Measurements from ENCODE around the gene HK1.
"Not testable (repeated sequence)": the region's sequence is repeated elsewhere in the genome, so short reads cannot be mapped to it uniquely, and the experiment has no call there.

HK1 gene

DNA sequence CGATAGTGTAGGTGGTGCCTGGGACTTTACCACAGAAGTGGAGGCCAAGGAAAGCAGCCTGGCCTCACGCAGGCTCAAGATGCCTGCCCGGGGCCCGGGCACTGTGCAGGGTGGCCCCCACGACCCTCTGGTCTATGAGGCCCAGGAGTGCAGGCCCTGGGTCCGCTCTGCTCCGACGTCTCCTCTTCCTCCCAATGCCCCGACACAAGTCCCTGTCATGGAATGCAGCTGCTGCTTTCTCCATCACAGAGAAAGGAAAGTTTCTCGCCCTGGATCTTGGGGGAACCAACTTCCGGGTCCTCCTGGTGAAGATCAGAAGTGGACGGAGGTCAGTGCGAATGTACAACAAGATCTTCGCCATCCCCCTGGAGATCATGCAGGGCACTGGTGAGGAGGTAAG is 28.3 kb upstream of the HK1 start:
- Histone ChIP-seq H3K79me2 (ENCODE audit: insufficient read depth, low read length) (no peaks in the 10 kb centered on the region), H4K20me1 (ENCODE audit: insufficient read depth, low read length) (no peaks in the 10 kb centered on the region), H3K27me3 (ENCODE audit: insufficient read depth, low read length, poor library complexity) (peaks cover 4% of the 10 kb centered on the region), H3K9me3 (ENCODE audit: insufficient read depth, low read length, severe bottlenecking) (no peaks in the 10 kb centered on the region), H3K4me1 (ENCODE audit: insufficient read depth, low read length) (no peaks in the 10 kb centered on the region), H3K4me3 (ENCODE audit: low read depth in 1 of 2, low read length in 2 of 2) (no peak overlapping the region), H2AFZ (ENCODE audit: low read depth, low read length) (no peak overlapping the region), H3K27ac (ENCODE audit: low read length) (no peak overlapping the region), H3K36me3 (ENCODE audit: insufficient read depth, low read length) (no peaks in the 10 kb centered on the region), H3K9ac (ENCODE audit: low read depth, low read length) (no peak overlapping the region), H3K4me2 (ENCODE audit: insufficient read depth, low read length) (no peak overlapping the region)
- TF ChIP-seq, protein P1, sequence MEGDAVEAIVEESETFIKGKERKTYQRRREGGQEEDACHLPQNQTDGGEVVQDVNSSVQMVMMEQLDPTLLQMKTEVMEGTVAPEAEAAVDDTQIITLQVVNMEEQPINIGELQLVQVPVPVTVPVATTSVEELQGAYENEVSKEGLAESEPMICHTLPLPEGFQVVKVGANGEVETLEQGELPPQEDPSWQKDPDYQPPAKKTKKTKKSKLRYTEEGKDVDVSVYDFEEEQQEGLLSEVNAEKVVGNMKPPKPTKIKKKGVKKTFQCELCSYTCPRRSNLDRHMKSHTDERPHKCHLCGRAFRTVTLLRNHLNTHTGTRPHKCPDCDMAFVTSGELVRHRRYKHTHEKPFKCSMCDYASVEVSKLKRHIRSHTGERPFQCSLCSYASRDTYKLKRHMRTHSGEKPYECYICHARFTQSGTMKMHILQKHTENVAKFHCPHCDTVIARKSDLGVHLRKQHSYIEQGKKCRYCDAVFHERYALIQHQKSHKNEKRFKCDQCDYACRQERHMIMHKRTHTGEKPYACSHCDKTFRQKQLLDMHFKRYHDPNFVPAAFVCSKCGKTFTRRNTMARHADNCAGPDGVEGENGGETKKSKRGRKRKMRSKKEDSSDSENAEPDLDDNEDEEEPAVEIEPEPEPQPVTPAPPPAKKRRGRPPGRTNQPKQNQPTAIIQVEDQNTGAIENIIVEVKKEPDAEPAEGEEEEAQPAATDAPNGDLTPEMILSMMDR (IDR thresholded peaks at IDR 0.05; ENCODE audit: borderline replicate concordance, extremely low read depth, low read length, poor library complexity, severe bottlenecking) = no peak
- no peak for TF ChIP-seq EZH2 (IDR thresholded peaks at IDR 0.05; ENCODE audit: borderline replicate concordance, low read depth, low read length, severe bottlenecking)
- ATAC-seq (ENCODE audit: insufficient read depth, low read depth) = no peak
- no peak for DNase-seq

- H3K36me3 ChIP-seq (ENCODE audit: insufficient read depth, low read length); H2AFZ ChIP-seq (ENCODE audit: low read depth, low read length); H3K27me3 ChIP-seq (ENCODE audit: insufficient read depth, low read length, poor library complexity); H3K9me3 ChIP-seq (ENCODE audit: insufficient read depth, low read length, severe bottlenecking); H3K27ac ChIP-seq (ENCODE audit: low read length); DNase-seq; ATAC-seq (ENCODE audit: insufficient read depth, low read depth); H4K20me1 ChIP-seq (ENCODE audit: insufficient read depth, low read length); H3K4me1 ChIP-seq (ENCODE audit: insufficient read depth, low read length); H3K9ac ChIP-seq (ENCODE audit: low read depth, low read length); H3K4me3 ChIP-seq (ENCODE audit: low read depth in 1 of 2, low read length in 2 of 2); H3K79me2 ChIP-seq (ENCODE audit: insufficient read depth, low read length); H3K4me2 ChIP-seq (ENCODE audit: insufficient read depth, low read length): not testable (repeated sequence)
Observed at GRCh38 chr10:69251417-69251816, 26.9 kb upstream of the HK1 start.

- Histone ChIP-seq H3K27me3 (ENCODE audit: insufficient read depth, low read length, poor library complexity) (peaks cover 7% of the 10 kb centered on the region), H3K9ac (ENCODE audit: low read depth, low read length) (no peak overlapping the region), H3K4me3 (ENCODE audit: low read depth in 1 of 2, low read length in 2 of 2) (no peak overlapping the region), H3K9me3 (ENCODE audit: insufficient read depth, low read length, severe bottlenecking) (no peaks in the 10 kb centered on the region), H3K27ac (ENCODE audit: low read length) (no peak overlapping the region), H2AFZ (ENCODE audit: low read depth, low read length) (no peak overlapping the region), H3K4me2 (ENCODE audit: insufficient read depth, low read length) (no peak overlapping the region), H3K36me3 (ENCODE audit: insufficient read depth, low read length) (no peaks in the 10 kb centered on the region), H3K79me2 (ENCODE audit: insufficient read depth, low read length) (no peaks in the 10 kb centered on the region), H3K4me1 (ENCODE audit: insufficient read depth, low read length) (no peaks in the 10 kb centered on the region), H4K20me1 (ENCODE audit: insufficient read depth, low read length) (no peaks in the 10 kb centered on the region)
- no peak for DNase-seq
- ATAC-seq (ENCODE audit: insufficient read depth, low read depth) = no peak
- no peak for TF ChIP-seq EZH2 (IDR thresholded peaks at IDR 0.05; ENCODE audit: borderline replicate concordance, low read depth, low read length, severe bottlenecking)
- TF ChIP-seq, protein P1 (IDR thresholded peaks at IDR 0.05; ENCODE audit: borderline replicate concordance, extremely low read depth, low read length, poor library complexity, severe bottlenecking) = no peak
Observed at GRCh38 chr10:69253171-69253570, 25.1 kb upstream of the HK1 start.

DNA sequence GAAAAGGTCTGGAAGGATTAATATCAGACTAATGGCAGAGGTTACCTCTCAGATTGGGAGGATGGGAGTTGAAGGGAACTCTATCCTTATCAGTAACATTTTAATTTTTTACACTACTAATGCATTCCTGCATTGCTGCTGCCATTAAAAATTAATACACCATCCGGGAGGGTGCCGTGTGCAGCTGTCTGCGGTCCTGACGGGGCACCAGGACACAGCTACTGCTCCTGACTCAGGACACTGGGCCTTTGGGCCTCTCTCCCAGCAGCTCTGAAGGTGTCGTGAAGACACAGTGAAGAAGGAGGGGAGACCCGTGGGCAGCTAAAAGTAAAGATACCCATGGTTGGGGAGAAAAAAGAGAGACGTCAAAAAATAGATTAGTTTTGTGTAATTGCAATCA is 23.4 kb upstream of the HK1 start:
- Histone ChIP-seq H2AFZ (ENCODE audit: low read depth, low read length) (no peak overlapping the region), H3K9me3 (ENCODE audit: insufficient read depth, low read length, severe bottlenecking) (no peaks in the 10 kb centered on the region), H3K4me3 (ENCODE audit: low read depth in 1 of 2, low read length in 2 of 2) (no peak overlapping the region), H3K9ac (ENCODE audit: low read depth, low read length) (no peak overlapping the region), H4K20me1 (ENCODE audit: insufficient read depth, low read length) (no peaks in the 10 kb centered on the region), H3K79me2 (ENCODE audit: insufficient read depth, low read length) (no peaks in the 10 kb centered on the region), H3K27me3 (ENCODE audit: insufficient read depth, low read length, poor library complexity) (peaks cover 7% of the 10 kb centered on the region), H3K4me1 (ENCODE audit: insufficient read depth, low read length) (no peaks in the 10 kb centered on the region), H3K27ac (ENCODE audit: low read length) (no peak overlapping the region), H3K36me3 (ENCODE audit: insufficient read depth, low read length) (no peaks in the 10 kb centered on the region), H3K4me2 (ENCODE audit: insufficient read depth, low read length) (no peak overlapping the region)
- no peak for DNase-seq
- ATAC-seq (ENCODE audit: insufficient read depth, low read depth) = no peak
- TF ChIP-seq EZH2 (IDR thresholded peaks at IDR 0.05; ENCODE audit: borderline replicate concordance, low read depth, low read length, severe bottlenecking) = no peak
- TF ChIP-seq, protein P1 (IDR thresholded peaks at IDR 0.05; ENCODE audit: borderline replicate concordance, extremely low read depth, low read length, poor library complexity, severe bottlenecking) = no peak
